ENCODE results near the gene RAD23B. TPM values are rescaled to one million over a fixed set of nuclear protein-coding genes. Genes with fewer than 3 reads are reported as not detected.
A peak's percentile ranks its signal among the peaks of the same experiment; 100 is the strongest.
"Not testable (repeated sequence)": the region's sequence is repeated elsewhere in the genome, so short reads cannot be mapped to it uniquely, and the experiment has no call there.

RAD23B gene
- 69.9 and 76.8 TPM in 2 replicates for total RNA-seq (2014; rRNA removed; shearing (Covaris generic))

GRCh38 chr9:107282759-107283622 is at the start of gene RAD23B:
Gene RAD23B, plus strand, starts transcription at chr9:107283279. Its CDS starts 351 bp downstream, at chr9:107283630.
- peak; percentile 98 for DNase-seq (ENCODE audit: low spot score)

DNA sequence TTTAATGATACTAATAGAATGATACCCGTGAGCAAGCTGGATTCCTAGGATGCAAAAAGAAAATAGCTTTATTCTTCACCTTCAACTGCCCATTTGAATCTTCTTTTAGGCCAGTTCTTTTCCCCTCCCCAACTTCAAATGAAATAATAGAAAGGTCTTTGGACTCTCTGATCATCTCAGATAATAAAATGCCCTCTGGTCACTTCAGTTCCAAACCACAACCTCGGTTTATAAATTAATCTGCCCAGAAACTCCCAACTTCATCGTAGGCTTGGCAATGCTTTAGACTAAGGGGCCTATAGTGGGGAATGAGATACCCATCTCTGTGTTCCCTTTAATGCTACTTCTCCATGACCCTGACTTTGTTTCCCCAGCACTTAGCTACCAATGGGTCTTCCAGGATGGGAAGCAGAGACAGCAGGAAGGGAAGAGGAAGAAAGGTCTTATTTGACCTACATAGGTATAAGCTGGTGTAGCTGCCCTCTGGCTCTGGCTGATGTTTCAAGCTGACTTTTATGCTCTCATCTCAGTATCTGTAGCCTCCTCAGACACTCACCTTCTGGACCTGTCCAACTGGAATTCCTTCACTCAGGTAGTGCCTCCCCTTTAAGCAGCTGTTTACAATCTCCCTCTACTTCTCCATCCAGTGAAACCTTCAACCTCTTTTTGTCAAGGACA is 47.2 kb upstream of the RAD23B start:
- no peak for DNase-seq (ENCODE audit: low spot score)

GRCh38 chr9:107237873-107238272 is 45.2 kb upstream of the RAD23B start:
- DNase-seq (ENCODE audit: low spot score) = no peak

- DNase-seq (ENCODE audit: low spot score) = peak; percentile 75
Observed at GRCh38 chr9:107239474-107239873, 43.6 kb upstream of the RAD23B start.

- DNase-seq (ENCODE audit: low spot score) = no peak
Observed at GRCh38 chr9:107240260-107240659, 42.8 kb upstream of the RAD23B start.

- DNase-seq (ENCODE audit: low spot score) = peak; percentile 36
Observed at GRCh38 chr9:107242073-107243030, 40.7 kb upstream of the RAD23B start.

DNA sequence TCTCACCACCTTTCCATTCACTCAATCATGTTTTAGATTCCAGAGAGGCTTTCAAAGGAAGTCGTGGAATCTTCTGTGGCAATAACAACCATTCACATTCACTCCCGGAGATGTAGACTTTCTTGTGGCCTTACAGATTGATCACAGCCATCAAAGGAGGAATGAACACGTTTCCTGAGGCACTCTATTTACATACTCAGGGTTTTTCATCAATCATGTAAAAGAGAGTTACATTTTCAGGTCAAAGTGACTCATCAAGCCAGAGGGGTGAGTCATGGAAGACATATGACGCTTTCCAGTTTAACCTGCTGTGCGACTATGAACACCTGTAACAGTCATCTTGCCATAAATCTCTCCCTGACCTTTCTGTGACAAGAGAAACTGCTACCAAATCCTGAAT is 39.3 kb upstream of the RAD23B start:
- DNase-seq (ENCODE audit: low spot score) = peak; percentile 97

GRCh38 chr9:107246259-107247254 is 36.5 kb upstream of the RAD23B start:
- DNase-seq (ENCODE audit: low spot score) = no peak

DNA sequence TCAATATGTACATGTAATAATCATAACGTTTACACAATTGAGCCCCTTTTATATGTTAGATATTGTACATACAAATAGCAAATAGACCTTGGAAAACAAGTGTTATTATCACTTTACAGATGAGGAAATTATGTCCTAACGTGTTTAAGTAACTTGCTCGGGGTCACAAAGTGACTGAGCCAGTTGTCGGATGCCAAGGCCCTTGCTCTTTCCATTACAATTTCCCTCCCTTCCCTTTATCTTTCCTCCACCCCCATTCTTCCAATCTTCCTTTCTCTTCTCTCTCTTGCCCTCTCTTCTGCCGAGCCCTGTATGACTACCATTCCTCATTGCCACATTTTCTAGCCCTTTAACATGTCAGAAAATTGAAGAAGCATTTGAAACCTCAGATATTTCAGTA is 34.4 kb upstream of the RAD23B start:
- no peak for DNase-seq (ENCODE audit: low spot score)

- DNase-seq (ENCODE audit: low spot score) = no peak
Observed at GRCh38 chr9:107249131-107249533, 33.9 kb upstream of the RAD23B start.

DNA sequence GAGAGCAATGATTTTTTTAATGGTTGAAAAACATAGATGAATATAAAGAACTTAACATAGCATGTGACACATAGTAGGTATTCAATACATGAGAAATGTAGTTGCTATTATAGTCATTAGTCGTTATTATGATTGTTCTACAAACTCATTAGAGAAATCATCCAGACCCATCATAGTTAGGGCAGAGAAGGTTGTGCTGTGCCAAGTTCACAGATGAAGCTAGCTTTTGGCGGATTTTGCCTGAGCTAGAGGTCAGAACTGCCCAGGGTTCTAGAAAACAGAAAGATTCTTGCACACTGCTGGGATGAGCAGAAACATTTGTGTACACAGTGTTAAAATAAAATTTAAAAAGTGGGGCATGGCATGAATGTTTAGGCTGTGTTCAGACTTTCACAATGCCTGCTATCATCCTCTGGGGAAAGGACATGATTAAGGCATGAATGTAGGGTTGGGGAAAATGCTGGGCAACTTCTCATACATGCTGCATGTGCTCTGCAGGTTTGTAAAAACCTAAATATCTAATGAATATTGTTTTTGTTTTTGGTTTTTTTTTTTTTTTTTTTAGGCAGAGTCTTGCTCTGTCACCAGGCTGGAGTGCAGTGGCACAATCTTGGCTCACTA is 33.3 kb upstream of the RAD23B start:
- no peak for DNase-seq (ENCODE audit: low spot score)

GRCh38 chr9:107251756-107252322 is 31.2 kb upstream of the RAD23B start:
- DNase-seq (ENCODE audit: low spot score) = no peak

DNA sequence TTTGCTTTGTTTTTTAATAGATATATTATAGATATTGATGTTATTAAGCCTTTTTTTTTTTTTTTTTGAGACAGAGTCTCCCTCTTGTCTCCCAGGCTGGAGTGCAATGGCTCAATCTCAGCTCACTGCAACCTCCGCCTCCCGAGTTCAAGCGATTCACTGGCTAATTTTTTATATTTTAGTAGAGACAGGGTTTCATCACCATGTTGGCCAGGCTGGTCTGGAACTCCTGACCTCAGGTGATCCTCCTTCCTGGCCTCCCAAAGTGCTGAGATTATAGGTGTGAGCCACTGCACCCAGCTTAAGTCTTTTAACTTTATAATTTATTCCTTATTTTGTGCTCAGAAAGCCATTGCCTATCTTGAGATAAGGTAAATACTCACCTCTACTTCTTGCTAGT is 24.2 kb upstream of the RAD23B start:
- no peak for DNase-seq (ENCODE audit: low spot score)

DNA sequence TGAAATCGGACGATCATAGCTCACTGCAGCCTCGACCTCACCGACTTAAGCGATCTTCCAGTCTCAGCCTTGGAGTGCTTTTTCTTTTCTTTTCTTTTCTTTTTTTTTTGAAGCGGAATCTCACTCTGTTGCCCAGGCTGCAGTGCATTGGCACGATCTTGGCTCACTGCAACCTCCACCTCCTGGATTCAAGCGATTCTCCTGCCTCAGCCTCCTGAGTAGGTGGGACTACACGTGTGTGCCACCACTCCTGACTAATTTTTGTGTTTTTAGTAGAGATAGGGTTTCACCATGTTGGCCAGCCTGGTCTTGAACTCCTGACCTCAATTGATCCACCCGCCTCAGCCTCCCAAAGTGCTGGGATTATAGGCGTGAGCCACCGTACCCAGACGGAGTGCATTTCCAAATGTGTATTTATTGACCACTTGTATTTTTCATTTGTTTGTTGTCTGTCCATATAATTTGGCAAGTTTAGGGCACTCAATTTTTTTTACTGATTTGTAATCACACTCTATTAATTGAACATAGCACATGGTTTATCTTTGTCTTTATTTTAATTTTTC is 23.2 kb upstream of the RAD23B start:
- DNase-seq (ENCODE audit: low spot score) = not testable (repeated sequence)

DNA sequence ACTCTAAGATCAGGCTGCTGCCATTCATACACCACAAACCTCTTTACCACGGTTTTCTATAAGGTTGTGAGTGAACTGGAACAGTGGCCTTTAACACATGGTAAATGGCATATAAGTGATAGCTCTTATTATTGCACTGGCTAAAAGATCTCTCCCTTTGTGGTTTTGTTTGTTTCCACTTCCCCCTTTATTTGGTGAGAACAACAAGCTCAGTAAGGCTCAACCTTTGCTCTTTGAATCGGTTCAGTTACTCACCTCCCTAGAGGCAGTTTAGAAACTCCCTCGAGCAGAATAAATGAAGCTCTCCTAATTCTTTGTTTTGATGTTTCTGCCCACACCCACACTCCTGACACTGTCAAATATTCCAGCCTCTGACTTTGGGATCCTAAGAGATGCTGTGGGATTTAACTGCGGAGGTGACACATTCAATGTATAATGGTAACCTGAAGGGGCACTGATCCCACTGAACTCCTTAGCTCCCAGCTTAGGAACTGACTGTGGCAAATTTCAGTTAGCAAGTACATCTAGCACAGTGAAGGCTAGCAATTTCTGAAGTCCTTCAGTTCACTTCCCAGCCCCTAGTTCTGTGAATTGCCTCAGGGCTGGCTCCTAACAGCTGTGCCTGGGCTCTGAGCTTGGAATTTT is 22.5 kb upstream of the RAD23B start:
- DNase-seq (ENCODE audit: low spot score) = no peak

DNA sequence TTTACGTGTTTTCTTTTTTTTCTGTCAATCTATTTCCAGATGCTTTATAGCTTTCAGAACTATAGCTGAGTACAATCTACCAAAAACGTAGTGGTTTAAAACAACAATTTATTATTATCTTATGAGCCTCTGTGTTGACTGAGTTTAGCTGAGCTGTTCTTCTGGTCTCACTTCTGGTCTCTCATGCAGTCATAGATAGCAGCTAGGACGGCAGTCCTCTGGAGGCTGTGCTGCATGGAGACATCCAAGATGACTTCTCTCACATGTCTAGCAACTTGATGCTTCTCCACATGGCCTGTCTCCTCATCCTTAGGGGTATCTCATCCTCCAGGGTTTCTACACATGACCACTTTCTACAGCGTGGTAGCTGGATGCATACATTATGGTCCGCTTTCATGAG is 22.0 kb upstream of the RAD23B start:
- no peak for DNase-seq (ENCODE audit: low spot score)

- no peak for DNase-seq (ENCODE audit: low spot score)
Observed at GRCh38 chr9:107263289-107263688, 19.8 kb upstream of the RAD23B start.

DNA sequence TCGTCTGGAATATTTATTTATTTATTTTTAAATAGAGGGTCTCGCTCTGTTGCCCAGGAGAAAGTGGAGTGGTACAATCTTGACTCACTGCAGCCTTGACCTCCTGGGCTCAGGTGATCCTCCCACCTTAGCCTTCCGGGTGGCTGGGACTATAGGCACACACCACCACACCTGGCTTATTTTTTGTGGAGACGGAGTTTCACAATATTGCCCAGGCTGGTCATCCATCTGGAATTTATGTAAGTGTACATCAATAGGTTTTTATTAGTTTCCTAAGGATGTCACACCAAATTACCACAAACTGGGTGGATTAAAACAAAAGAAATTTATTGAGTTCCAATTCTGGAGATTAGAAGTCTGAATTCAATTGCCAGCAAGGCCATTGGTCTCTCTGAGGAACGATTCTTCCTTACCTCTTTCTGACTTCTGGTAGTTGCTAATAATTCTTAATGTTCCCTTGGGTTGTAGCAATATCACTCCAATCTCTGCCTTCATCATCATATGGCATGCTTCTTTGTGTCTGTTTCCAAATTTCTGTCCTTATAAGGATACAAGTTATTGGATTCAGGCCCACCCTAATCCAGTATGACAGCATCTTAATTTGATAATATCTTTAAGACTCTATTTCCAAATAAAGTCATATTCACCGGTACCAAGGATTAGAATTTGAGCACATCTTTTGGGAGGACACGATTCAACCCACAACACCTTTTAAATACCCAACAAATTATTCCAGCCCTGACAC is 16.3 kb upstream of the RAD23B start:
- DNase-seq (ENCODE audit: low spot score) = no peak

Measured in HT-29 (cell line).